Neuronal stem cell (in vitro differentiated cells): ENCODE data around the gene MACF1.

ENCODE experiments used
- DNase-seq: peaks from one replicate; pipeline ENCODE4 v3.0.0-alpha.2; 2013; ENCODE audit warnings: low spot score
- H2AFZ ChIP-seq: one replicate; pipeline ENCODE4 v1.6.1; 2013; ENCODE audit warnings: mild to moderate bottlenecking, low read length, inconsistent platforms
- H2AK5ac ChIP-seq: 2 replicates; pipeline ENCODE4 v1.6.1; 2013; ENCODE audit warnings: low read depth, mild to moderate bottlenecking, inconsistent platforms, low read length, moderate library complexity, mixed read lengths
- H2BK120ac ChIP-seq: 2 replicates; pipeline ENCODE4 v1.6.1; 2013; ENCODE audit warnings: low read depth, mild to moderate bottlenecking, inconsistent platforms, low read length, moderate library complexity, mixed read lengths
- H2BK12ac ChIP-seq: one replicate; pipeline ENCODE4 v1.6.1; 2013; ENCODE audit warnings: low read length, inconsistent platforms
- H2BK15ac ChIP-seq: 2 replicates; pipeline ENCODE4 v1.6.1; 2013; ENCODE audit warnings: mild to moderate bottlenecking, low read length, inconsistent platforms, mixed read lengths
- H2BK5ac ChIP-seq: one replicate; pipeline ENCODE4 v1.6.1; 2013; ENCODE audit warnings: inconsistent platforms, mild to moderate bottlenecking, low read length, moderate library complexity
- H3K14ac ChIP-seq: one replicate; pipeline ENCODE4 v1.6.1; 2013; ENCODE audit warnings: low read length, inconsistent platforms
- H3K18ac ChIP-seq: 2 replicates; pipeline ENCODE4 v1.6.1; 2013; ENCODE audit warnings: low read length, inconsistent platforms
- H3K23ac ChIP-seq: 2 replicates; pipeline ENCODE4 v1.6.1; 2013; ENCODE audit warnings: low read depth, mild to moderate bottlenecking, mixed read lengths, low read length, inconsistent platforms; ENCODE audit not compliant: poor library complexity
- H3K27ac ChIP-seq: replicated peaks from 3 replicates; pipeline ENCODE4 v1.5.1; 2013; ENCODE audit warnings: low read length, inconsistent platforms
- H3K27me3 ChIP-seq, 3 experiments: 2 replicates each; pipeline ENCODE4 v1.6.1; 2013; ENCODE audit warnings: low read length in 3 of 3, mild to moderate bottlenecking in 2 of 3, inconsistent platforms in 1 of 3, low read depth in 1 of 3, mixed read lengths in 1 of 3, moderate library complexity in 1 of 3; ENCODE audit not compliant: control insufficient read depth in 3 of 3, insufficient read depth in 3 of 3
- H3K36me3 ChIP-seq, 2 donors: replicated peaks in 1 of 2; 2 replicates each; pipeline ENCODE4 v1.6.1; 2013; ENCODE audit warnings: low read length in 2 of 2; ENCODE audit not compliant: control insufficient read depth in 2 of 2, insufficient read depth in 2 of 2
- H3K4ac ChIP-seq: 2 replicates; pipeline ENCODE4 v1.6.1; 2013; ENCODE audit warnings: inconsistent platforms, mild to moderate bottlenecking, low read length, moderate library complexity
- H3K4me1 ChIP-seq, 2 donors: 1 replicate in 1 of 2; 2 replicates in 1 of 2; pipeline ENCODE4 v1.6.1; 2013; ENCODE audit warnings: low read length in 2 of 2, low read depth in 1 of 2; ENCODE audit not compliant: control insufficient read depth in 2 of 2, insufficient read depth in 1 of 2
- H3K4me2 ChIP-seq: one replicate; pipeline ENCODE4 v1.6.1; 2013; ENCODE audit warnings: mild to moderate bottlenecking, low read length, inconsistent platforms; ENCODE audit not compliant: insufficient read depth, poor library complexity, severe bottlenecking
- H3K4me3 ChIP-seq, 2 donors: 2 replicates each; pipeline ENCODE4 v1.5.1; 2013; ENCODE audit warnings: low read length in 2 of 2, mild to moderate bottlenecking in 2 of 2, inconsistent platforms in 1 of 2, moderate library complexity in 1 of 2
- H3K79me1 ChIP-seq: one replicate; pipeline ENCODE4 v1.6.1; 2013; ENCODE audit warnings: low read depth, mild to moderate bottlenecking, inconsistent platforms, low read length, moderate library complexity
- H3K9ac ChIP-seq: one replicate; pipeline ENCODE4 v1.6.1; 2013; ENCODE audit warnings: mild to moderate bottlenecking, low read depth, low read length, inconsistent platforms; ENCODE audit not compliant: poor library complexity
- H3K9me3 ChIP-seq, 2 donors: replicated peaks in 1 of 2; 2 replicates each; pipeline versions ENCODE3 to v1.6.1; 2013; ENCODE audit warnings: low read length in 2 of 2, mild to moderate bottlenecking in 2 of 2, inconsistent platforms in 1 of 2, low read depth in 1 of 2, mixed read lengths in 1 of 2, moderate library complexity in 1 of 2; ENCODE audit not compliant: control insufficient read depth in 2 of 2, insufficient read depth in 1 of 2
- H4K8ac ChIP-seq: one replicate; pipeline ENCODE4 v1.6.1; 2013; ENCODE audit warnings: low read depth, mild to moderate bottlenecking, inconsistent platforms, low read length, moderate library complexity
- H4K91ac ChIP-seq: one replicate; pipeline ENCODE4 v1.6.1; 2013; ENCODE audit warnings: low read length, low read depth, mild to moderate bottlenecking, inconsistent platforms; ENCODE audit not compliant: poor library complexity
- WGBS, 2 donors: extraction: QIAGEN DNeasy Blood & Tissue Kit; methylation state at CpG; one replicate each; pipeline ENCODE4 v1.1.7; 2013; ENCODE audit warnings: missing lambda C conversion rate in 2 of 2, mixed read lengths in 1 of 2; ENCODE audit not compliant: insufficient read length in 2 of 2, insufficient replicate concordance in 1 of 2; ENCODE audit errors: extremely low coverage in 2 of 2; 5-methylcytosine and 5-hydroxymethylcytosine counted together

Gene MACF1

DNA sequence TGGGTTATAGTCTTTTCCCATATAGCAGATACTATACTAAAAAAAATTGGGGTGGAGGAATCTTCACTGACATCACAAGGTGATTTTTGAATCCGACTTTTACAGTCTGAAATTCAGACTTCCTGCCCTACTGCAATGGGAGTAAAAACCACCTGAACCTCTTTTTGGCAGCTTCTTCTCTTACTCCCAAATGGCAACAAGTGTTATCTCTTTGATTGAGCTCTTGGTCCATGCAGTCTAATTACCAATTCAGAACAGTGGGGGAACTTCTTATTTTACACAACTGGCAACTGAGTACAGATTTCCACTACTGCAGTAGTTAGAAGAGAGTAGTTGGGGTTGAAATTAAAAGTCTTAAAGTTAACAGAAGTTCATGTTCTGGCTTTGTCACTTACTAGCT lies 62.3 kb downstream of the MACF1 start:
- H3K4me3 ChIP-seq = no peak overlapping the region
- no peak overlapping the region for H4K91ac ChIP-seq
- H4K8ac ChIP-seq = no peak overlapping the region
- WGBS, 2 donors = no CpG with 5 or more reads among the region's 1 CpG
- no peak overlapping the region for H2AK5ac ChIP-seq
- H2AFZ ChIP-seq = no peak overlapping the region
- H2BK15ac ChIP-seq = no peak overlapping the region
- no peak overlapping the region for H3K27ac ChIP-seq
- H3K27me3 ChIP-seq = no peaks in the 10 kb centered on the region
- H2BK120ac ChIP-seq = no peak overlapping the region
- peaks cover 5% of the 10 kb centered on the region for H3K79me1 ChIP-seq
- H3K18ac ChIP-seq = no peak overlapping the region
- no peak overlapping the region for H3K14ac ChIP-seq
- DNase-seq = no peak
- no peak overlapping the region for H3K4me2 ChIP-seq
- no peak overlapping the region for H3K9ac ChIP-seq
- H2BK5ac ChIP-seq = no peak overlapping the region
- H3K23ac ChIP-seq = no peak overlapping the region
- peaks cover 20 to 22% of the 10 kb centered on the region in 2 donors for H3K4me1 ChIP-seq
- no peak overlapping the region for H3K4ac ChIP-seq
- peaks cover 0 to 13% of the 10 kb centered on the region in 2 donors for H3K36me3 ChIP-seq
- H2BK12ac ChIP-seq = no peak overlapping the region
- H3K9me3 ChIP-seq = no peaks in the 10 kb centered on the region

DNA sequence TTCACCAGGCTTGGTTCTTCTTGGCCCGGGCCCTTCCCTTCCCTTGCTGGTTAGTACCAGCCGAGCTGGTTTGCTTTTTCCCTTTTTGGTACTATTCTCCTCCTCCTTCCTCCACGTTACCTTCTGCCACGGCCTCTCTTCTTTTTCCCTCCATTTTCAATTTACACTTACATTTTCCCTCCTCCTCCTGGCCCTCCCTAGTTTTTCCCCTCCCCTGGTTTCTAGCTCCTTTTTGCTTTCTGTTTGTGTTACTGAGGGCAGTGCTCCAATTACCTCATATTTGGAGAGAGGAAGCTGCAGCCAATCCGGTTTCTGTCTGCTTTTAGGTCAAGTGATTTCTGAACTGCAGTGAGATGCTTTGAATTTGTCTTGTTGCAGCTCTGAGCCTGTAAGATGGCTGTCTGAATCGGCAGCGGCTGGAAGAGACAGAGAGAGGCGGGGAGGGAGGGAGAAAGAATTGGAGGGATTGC lies 63.7 kb downstream of the MACF1 start:
- no peaks in the 10 kb centered on the region for H3K27me3 ChIP-seq
- peaks cover 0 to 11% of the 10 kb centered on the region in 2 donors for H3K36me3 ChIP-seq
- H4K91ac ChIP-seq = no peak overlapping the region
- no CpG with 5 or more reads among the region's 8 CpGs for WGBS, 2 donors
- H2AFZ ChIP-seq = peak overlapping the region; percentile 58
- peak; percentile 27 for DNase-seq
- H3K9ac ChIP-seq = no peak overlapping the region
- H3K4me3 ChIP-seq = peak overlapping the region; percentile 13 to 32
- no peak overlapping the region for H3K18ac ChIP-seq
- H3K23ac ChIP-seq = no peak overlapping the region
- no peak overlapping the region for H3K14ac ChIP-seq
- no peak overlapping the region for H2BK12ac ChIP-seq
- no peak overlapping the region for H2BK15ac ChIP-seq
- no peak overlapping the region for H2BK120ac ChIP-seq
- peak overlapping the region; percentile 60 for H3K27ac ChIP-seq
- no peak overlapping the region for H3K4ac ChIP-seq
- H2AK5ac ChIP-seq = no peak overlapping the region
- no peak overlapping the region for H2BK5ac ChIP-seq
- H3K4me1 ChIP-seq = peaks cover 25 to 29% of the 10 kb centered on the region in 2 donors
- H3K4me2 ChIP-seq = peak overlapping the region; percentile 51
- H4K8ac ChIP-seq = no peak overlapping the region
- no peaks in the 10 kb centered on the region for H3K9me3 ChIP-seq
- H3K79me1 ChIP-seq = peaks cover 5% of the 10 kb centered on the region

DNA sequence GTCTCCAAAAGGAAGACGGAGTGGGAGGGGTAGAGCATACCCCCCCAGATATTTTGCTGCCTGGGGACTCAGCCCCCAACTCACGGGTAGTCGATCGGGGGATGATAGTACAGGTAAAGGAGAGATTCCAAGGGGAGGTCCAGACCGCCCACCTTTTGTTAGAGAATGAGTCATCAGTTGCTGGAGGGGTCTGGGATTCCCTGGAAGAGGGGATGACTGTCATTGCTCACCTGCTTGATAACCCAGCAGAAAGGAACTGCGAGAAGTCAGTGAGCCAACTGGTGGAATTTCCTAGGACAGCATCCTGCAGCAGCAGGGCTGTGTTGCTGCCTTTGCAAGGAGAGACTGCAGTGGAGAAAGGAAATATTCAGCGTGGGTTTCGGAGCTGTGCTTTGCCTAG lies 64.4 kb downstream of the MACF1 start:
- Histone ChIP-seq H3K27ac (peak overlapping the region; percentile 60), H3K79me1 (peaks cover 5% of the 10 kb centered on the region), H3K36me3 (peaks cover 0 to 11% of the 10 kb centered on the region in 2 donors), H3K9me3 (no peaks in the 10 kb centered on the region), H3K14ac (no peak overlapping the region), H3K18ac (peak overlapping the region; percentile 38), H2BK120ac (no peak overlapping the region), H3K23ac (no peak overlapping the region), H3K27me3 (no peaks in the 10 kb centered on the region), H3K4me2 (peak overlapping the region; percentile 51), H4K91ac (no peak overlapping the region), H2BK15ac (no peak overlapping the region), H2BK12ac (no peak overlapping the region), H3K4ac (no peak overlapping the region), H3K9ac (no peak overlapping the region), H2AK5ac (no peak overlapping the region), H2BK5ac (no peak overlapping the region), H4K8ac (no peak overlapping the region), H3K4me1 (peaks cover 25 to 29% of the 10 kb centered on the region in 2 donors), H2AFZ (peak overlapping the region; percentile 58), H3K4me3 (no peak overlapping the region)
- no peak for DNase-seq
- no CpG with 5 or more reads among the region's 8 CpGs for WGBS, 2 donors

- no peak overlapping the region for H3K4me3 ChIP-seq
Measured at GRCh38 chr1:39269349-39269748, 64.9 kb downstream of the MACF1 start.

More at GRCh38 chr1:39269349-39269748, 64.9 kb downstream of the MACF1 start:
- Histone ChIP-seq H2BK15ac (no peak overlapping the region), H3K9me3 (no peaks in the 10 kb centered on the region), H3K23ac (no peak overlapping the region), H3K4me1 (peaks cover 25 to 29% of the 10 kb centered on the region in 2 donors), H3K36me3 (peaks cover 0 to 11% of the 10 kb centered on the region in 2 donors), H3K27me3 (no peaks in the 10 kb centered on the region), H2BK12ac (no peak overlapping the region), H2BK5ac (no peak overlapping the region), H3K9ac (no peak overlapping the region), H4K91ac (no peak overlapping the region), H2AFZ (no peak overlapping the region), H2AK5ac (no peak overlapping the region), H3K18ac (no peak overlapping the region), H3K14ac (no peak overlapping the region), H4K8ac (no peak overlapping the region), H3K27ac (no peak overlapping the region), H2BK120ac (no peak overlapping the region), H3K4ac (no peak overlapping the region), H3K79me1 (peaks cover 5% of the 10 kb centered on the region), H3K4me2 (no peak overlapping the region)
- no CpG with 5 or more reads among the region's 2 CpGs for WGBS, 2 donors
- DNase-seq = no peak
